GM12892 (cell line): ENCODE data around the gene TAF9B. TPM values are rescaled to one million over a fixed set of nuclear protein-coding genes. Genes with fewer than 3 reads are reported as not detected.
"Not testable (repeated sequence)": the region's sequence is repeated elsewhere in the genome, so short reads cannot be mapped to it uniquely, and the experiment has no call there.

ENCODE experiments used
- DNase-seq: peaks from one replicate; pipeline ENCODE4 v3.0.0; 2011; ENCODE audit not compliant: insufficient read length
- FAIRE-seq: peaks from 2 replicates; lab custom pipeline; 2011; peaks lifted over from hg19 to GRCh38; lab: Jason Lieb, UNC
- POLR2A ChIP-seq: IDR thresholded peaks from 2 replicates; pipeline ENCODE4 v1.6.1; 2011; ENCODE audit warnings: low read depth, low read length, control low read depth
- POLR2AphosphoS5 ChIP-seq: IDR thresholded peaks from 2 replicates; pipeline ENCODE4 v1.6.1; 2011; ENCODE audit warnings: low read depth, low read length, control low read depth
- TAF1 ChIP-seq: IDR thresholded peaks from 2 replicates; pipeline ENCODE4 v1.6.1; 2011; ENCODE audit warnings: low read depth, mild to moderate bottlenecking, control low read depth, low read length, borderline replicate concordance
- polyA plus RNA-seq: library from polyadenylated mRNA; unstranded; fragments of >200 nt; gene quantifications from one replicate; pipeline ENCODE4 v1.2.1, GENCODE V29; 2012; ENCODE audit warnings: missing spikeins, inconsistent platforms; ENCODE audit not compliant: missing spikeins

Gene TAF9B
- 19.1 TPM for polyA plus RNA-seq

GRCh38 chrX:78139160-78140123, at the start of gene TAF9B:
Gene TAF9B, minus strand, starts transcription at chrX:78139650. Its CDS starts 39 bp downstream, at chrX:78139611.
- peak; percentile 68 for TF ChIP-seq TAF1
- TF ChIP-seq POLR2AphosphoS5 = 0 out of 2 replicates have a peak, but pooled peaks have one; percentile 21
- TF ChIP-seq POLR2A = peak; percentile 60; the same call in 1 of the 2 replicates
- DNase-seq (peak; percentile 70), FAIRE-seq (peak; percentile 83)

GRCh38 chrX:78182881-78183280, 43.4 kb upstream of the TAF9B start:
- DNase-seq (no peak), FAIRE-seq (no peak)
- no peak for TF ChIP-seq TAF1
- no peak for TF ChIP-seq POLR2AphosphoS5
- no peak for TF ChIP-seq POLR2A

GRCh38 chrX:78181307-78181706, 41.9 kb upstream of the TAF9B start:
- FAIRE-seq = no peak
- TF ChIP-seq POLR2AphosphoS5 (no peak), POLR2A (no peak), TAF1 (no peak)
- no peak for DNase-seq

GRCh38 chrX:78168065-78168464, 28.6 kb upstream of the TAF9B start:
- no peak for TF ChIP-seq POLR2AphosphoS5
- TF ChIP-seq TAF1 = no peak
- no peak for TF ChIP-seq POLR2A
- FAIRE-seq (no peak), DNase-seq (no peak)

- no peak for TF ChIP-seq TAF1
- TF ChIP-seq POLR2A = no peak
- no peak for TF ChIP-seq POLR2AphosphoS5
- DNase-seq = no peak
- FAIRE-seq = no peak
Observed at GRCh38 chrX:78165425-78165824, 26.0 kb upstream of the TAF9B start.

GRCh38 chrX:78163175-78163574, 23.7 kb upstream of the TAF9B start:
- not testable (repeated sequence) for FAIRE-seq, DNase-seq

GRCh38 chrX:78160711-78161110, 21.3 kb upstream of the TAF9B start:
- not testable (repeated sequence) for DNase-seq, FAIRE-seq

GRCh38 chrX:78157846-78158245, 18.4 kb upstream of the TAF9B start:
- DNase-seq, FAIRE-seq: not testable (repeated sequence)

- not testable (repeated sequence) for DNase-seq, FAIRE-seq
Observed at GRCh38 chrX:78157373-78157772, 17.9 kb upstream of the TAF9B start.

- not testable (repeated sequence) for DNase-seq, FAIRE-seq
Observed at GRCh38 chrX:78147002-78147540, 7.6 kb upstream of the TAF9B start.

- no peak for DNase-seq
- no peak for FAIRE-seq
- TF ChIP-seq TAF1 (no peak), POLR2A (no peak), POLR2AphosphoS5 (no peak)
Observed at GRCh38 chrX:78140206-78140605, 756 bp upstream of the TAF9B start.

GRCh38 chrX:78133238-78133960, 6.1 kb downstream of the TAF9B start:
- DNase-seq (no peak), FAIRE-seq (no peak)
- no peak for TF ChIP-seq POLR2A
- TF ChIP-seq TAF1 = no peak
- no peak for TF ChIP-seq POLR2AphosphoS5

GRCh38 chrX:78131117-78131516, 8.3 kb downstream of the TAF9B start:
- TF ChIP-seq POLR2A = no peak
- TF ChIP-seq POLR2AphosphoS5 = no peak
- TF ChIP-seq TAF1 = no peak
- FAIRE-seq (no peak), DNase-seq (no peak)
